Measurements from ENCODE around the gene PIGO. TPM values are rescaled to one million over a fixed set of nuclear protein-coding genes. Genes with fewer than 3 reads are reported as not detected.

The PIGO gene
- total RNA-seq = 30.9 and 31.2 TPM in 2 replicates

DNA sequence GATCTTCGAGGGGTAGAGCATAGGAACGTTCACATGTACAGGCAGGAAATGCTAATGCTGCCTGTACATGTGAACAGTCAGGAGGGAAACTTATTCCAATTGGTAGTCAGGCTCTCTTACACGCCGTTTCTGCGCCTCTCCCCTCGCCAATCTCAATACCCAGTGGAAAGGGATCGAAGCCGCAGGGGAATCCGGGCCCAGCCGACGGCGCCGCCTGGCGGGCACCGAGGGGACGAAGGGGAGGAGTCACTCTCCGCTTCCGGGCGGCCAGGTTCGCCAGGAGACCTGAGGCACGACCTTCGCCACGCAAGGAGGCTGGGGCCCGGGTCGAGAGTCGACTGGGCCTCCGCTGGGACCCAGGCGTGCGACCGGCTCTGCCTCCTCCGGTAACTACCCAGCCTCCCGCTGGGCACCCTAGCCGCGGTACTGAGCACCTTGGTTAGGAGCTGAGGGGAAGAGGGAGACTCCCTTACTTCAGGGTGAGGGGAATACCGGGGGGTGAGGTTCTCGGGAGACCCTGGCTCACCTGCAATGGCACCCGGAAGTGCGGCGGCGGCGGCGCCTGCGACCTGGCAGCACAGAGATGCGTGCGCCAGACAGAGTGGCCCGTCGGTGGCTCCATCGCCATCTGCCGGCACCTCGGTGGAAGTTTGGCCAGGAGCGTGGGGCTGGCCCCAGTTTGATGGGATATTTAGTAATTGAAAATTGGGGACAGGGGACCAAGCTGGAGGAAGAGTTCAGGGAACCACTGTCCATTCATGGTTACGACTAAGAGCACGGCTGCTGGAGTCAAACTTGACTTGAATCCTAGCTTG, at the start of gene PIGO:
PIGO (minus strand) TSS at position 557 of the 815 bp plus-strand sequence. CDS start 1,026 bp downstream, outside the sequence.
- intact Hi-C loops (cut with micrococcal nuclease) = loop anchor here (1.0 kb wide), 12 partner anchors 9 to 719 kb away; partner anchors contain the start of genes DNAJB5 and VCP

DNA sequence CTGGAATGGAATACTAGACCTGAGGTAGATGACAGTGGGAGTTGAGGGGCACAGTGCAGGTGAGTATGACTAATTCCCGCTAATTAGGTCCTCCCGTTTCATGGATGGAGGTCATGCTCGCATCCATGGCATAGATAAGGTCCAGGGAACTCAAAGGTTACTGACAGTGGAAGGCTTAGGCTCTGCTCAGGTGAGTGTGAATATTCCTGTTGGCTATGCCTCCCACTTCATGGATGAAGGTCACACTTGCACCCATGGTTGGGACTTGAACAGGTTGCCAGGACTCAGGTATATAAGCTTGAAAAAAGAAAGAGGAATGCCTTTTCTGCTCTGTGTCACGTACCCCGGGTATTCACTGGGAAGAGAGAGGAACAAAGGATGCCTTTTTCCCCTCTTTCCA, 45.6 kb upstream of the PIGO start:
- intact Hi-C loops (cut with micrococcal nuclease) = no loop called here

DNA sequence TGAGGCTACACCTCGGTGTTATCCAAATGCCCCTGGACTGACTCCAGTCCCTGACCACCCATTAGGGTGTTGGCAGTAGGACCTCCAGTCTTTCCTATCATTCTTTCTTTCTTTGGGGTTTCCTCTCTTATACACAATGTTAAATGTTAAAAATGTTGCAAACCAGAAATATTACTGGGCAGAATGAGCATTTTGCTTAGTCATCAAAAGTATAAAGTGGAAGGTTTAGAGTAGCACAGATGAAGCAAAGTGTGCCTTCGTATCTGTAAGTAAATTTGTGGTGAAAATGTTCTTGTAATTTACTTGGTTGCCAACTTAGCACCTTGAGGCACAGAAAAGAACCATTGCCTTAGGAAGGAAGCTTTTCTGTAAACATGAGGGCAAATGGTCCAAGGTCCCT, 43.7 kb upstream of the PIGO start:
- intact Hi-C loops (cut with micrococcal nuclease) = no loop called here

DNA sequence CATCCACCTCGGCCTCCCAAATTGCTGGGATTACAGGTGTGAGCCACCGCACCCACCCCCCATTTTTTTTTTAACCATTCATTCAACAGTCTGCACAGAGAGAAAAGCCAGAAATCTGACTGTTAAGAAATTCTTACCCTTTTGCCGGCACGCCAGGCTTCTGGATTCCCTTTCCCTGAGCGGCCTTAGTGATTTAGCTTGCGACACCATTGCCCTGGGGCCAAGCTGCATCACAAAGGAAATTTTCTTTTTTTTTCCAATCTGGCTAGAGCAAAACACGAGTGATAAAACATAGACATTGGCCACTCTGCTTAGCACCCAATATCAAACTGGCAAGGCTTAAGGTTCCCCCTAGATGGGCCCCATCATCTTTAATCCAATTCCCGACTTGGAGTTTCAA, 40.5 kb upstream of the PIGO start:
- intact Hi-C loops (cut with micrococcal nuclease) = no loop called here

DNA sequence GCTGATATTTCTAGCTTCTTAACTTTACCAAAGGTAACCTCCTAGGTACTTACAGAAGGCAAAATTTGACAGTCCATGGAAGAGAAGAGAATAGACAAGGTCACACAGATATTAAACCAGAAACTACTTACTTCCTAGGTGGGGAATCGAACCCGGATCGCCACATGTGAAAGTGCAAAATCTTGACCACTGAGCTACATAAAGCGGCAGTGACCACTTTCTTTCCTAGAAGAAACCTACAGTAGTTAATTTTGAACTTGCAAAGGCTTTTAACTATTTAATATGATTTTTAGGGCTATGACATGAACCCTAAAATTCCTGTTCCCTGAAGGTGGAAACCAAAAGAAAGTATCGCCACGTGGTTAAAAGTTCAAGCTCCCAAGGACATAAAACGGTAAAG, 39.6 kb upstream of the PIGO start:
- intact Hi-C loops (cut with micrococcal nuclease) = no loop called here

DNA sequence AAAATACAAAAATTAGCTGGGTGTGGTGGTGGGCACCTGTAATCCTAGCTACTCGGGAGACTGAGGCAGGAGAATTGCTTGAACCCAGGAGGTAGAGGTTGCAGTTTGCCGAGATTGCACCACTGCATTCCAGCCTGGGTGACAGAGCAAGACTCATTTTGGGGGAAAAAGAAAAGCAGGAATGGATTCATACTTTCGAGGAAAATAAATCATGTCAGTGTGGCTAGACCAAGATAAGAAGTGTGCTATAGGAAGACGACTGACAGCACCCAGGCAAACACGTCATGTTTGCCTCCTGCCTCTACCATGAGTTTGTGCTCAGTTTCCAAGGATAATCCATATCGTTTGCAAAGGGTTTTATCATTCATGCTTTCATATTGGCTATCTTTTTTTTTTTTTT, 38.5 kb upstream of the PIGO start:
- intact Hi-C loops (cut with micrococcal nuclease) = no loop called here

DNA sequence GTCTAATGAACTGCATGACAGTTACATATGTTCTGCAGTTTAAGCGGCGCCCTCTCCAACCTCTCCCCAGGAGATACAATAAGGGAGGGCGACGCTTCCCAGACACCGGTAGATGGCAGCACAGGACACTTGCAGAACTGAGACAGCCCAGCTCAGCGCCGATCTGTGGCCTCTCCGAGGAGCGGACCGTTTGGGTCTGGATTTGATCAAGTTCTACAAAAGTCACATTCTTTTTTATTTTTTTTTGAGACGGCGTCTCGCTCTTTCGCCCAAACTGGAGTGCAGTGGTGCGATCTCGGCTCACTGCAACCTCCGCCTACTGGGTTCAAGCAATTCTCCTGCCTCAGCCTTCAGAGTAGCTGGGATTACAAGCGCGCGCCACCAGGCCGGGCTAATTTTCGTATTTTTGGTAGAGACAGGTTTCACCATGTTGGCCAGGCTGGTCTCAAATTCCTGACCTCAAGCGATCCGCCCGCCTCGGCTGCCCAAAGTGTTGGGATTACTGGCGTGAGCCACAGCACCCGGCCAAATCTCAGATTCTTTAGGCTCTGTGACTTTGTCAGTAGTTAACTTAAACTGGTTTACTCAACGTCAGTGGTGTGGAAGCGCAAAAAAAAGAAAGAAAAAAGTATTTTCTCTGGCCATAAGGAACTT, 20.6 kb upstream of the PIGO start:
- intact Hi-C loops (cut with micrococcal nuclease) = loop anchor here (1.0 to 5.0 kb wide), 18 partner anchors 14 to 766 kb away; partner anchors contain the start of genes CCDC107, CREB3, DNAI1 and DNAJB5

DNA sequence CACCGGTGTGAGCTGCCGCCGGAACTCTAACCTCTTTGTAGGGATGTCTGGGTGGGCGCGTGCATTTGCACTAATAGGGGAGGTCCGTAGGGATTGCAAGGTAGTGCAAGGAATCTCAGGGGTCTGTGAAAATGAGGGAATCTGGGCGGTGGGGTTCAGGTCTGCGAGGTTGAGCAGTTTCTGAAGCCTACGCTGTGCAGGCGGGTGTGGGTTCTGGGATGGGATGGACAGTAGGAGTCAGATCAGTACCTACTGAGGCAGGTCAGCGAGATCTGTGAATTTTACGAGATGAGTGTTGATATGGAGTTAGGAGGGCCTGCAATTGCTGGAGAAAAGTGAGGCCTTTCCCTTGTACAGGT, 20.1 kb upstream of the PIGO start:
- intact Hi-C loops (cut with micrococcal nuclease) = loop anchor here (1.0 to 5.0 kb wide), 17 partner anchors 13 to 766 kb away; partner anchors contain the start of genes CCDC107, CREB3, DNAI1 and DNAJB5

DNA sequence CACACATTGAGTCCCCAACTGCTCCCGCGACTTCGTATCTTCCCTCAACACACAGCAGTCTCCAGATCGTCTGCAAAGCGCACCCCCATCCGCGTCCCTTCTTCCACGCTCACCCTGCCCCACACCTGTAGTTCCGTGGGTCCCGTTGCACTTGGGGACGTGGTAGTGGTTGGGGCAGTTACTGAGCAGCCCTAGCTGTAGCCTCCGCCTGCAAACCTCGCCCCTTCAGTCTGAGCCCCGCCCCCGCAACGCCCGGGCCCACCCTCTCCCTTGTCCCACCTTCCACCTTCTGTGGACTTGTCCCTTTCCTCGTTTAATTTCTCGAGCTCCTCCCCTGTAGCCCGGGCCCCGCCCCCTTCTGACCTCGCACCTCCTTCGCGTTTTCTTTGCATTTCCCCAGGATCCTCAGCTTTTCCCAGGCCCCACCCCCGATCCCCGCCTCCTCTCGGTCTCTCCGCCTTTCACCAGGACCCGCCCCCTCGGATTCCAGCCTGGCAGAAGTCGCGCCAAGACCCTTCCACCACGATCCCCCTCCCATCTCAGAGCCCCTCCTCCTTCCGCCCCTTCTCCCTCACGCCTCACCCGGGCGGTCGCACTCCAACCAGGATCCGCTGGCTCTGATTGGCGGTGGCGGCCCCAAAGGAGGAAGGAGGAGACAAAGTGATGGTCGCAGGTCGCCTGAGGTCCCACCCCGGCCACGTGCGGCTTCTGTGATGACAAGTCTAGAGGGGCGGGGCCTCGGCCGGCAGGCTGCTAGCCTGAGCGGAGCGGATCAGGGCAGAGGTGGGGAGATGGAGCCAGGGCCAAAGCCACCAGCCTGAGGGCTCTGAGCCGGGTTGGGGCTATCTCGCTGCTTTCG, 19.5 kb upstream of the PIGO start, which contains the start of gene ATOSB:
ATOSB (minus strand) TSS at position 183 of the 859 bp plus-strand sequence. CDS start 7,588 bp downstream, outside the sequence.
- intact Hi-C loops (cut with micrococcal nuclease) = loop anchor here (1.0 to 5.0 kb wide), 20 partner anchors 13 to 1285 kb away; partner anchors contain the start of genes CCDC107, CREB3, DNAI1 and DNAJB5

DNA sequence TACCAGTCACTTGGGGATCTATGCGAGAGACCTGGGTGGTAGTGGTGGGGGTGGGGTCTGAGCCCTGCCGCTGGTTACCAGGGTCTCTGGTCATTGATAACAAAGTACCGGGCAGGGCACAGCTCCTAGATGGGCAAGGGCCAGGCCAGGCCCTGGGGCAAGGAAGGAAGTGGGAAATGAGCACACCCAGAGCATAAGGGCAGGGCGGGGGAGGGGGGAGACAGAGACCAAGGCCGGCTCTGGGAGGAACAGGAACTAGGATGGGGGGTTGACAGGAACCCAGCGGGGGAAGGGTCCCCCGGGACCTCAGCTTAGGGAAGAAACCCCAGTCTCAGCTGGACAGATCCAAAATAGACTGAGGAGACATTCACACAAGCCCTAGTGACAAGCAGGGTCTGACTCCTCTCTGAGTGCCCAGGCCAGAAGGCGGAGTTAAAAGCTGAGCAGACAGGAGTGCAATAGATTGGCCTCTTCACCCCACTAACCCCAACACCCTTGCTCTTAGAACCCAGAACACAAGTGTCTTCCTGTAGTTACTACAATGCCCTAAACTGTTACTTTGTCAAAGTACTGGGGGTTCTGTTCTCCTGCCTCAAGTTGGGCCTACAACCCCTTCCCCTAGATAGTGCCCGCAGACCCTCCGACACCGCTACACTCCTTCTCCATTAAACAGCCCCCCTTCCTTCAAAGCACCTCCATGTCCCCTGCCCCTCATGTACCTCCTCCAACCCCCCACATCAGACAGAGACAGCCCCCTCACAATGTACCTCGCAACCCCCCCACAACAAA, 18.6 kb upstream of the PIGO start:
- intact Hi-C loops (cut with micrococcal nuclease) = loop anchor here (1.0 to 5.0 kb wide), 4 partner anchors 35 to 1286 kb away; partner anchors contain the start of genes FAM221B, KIF24, NUDT2 and RNF38

DNA sequence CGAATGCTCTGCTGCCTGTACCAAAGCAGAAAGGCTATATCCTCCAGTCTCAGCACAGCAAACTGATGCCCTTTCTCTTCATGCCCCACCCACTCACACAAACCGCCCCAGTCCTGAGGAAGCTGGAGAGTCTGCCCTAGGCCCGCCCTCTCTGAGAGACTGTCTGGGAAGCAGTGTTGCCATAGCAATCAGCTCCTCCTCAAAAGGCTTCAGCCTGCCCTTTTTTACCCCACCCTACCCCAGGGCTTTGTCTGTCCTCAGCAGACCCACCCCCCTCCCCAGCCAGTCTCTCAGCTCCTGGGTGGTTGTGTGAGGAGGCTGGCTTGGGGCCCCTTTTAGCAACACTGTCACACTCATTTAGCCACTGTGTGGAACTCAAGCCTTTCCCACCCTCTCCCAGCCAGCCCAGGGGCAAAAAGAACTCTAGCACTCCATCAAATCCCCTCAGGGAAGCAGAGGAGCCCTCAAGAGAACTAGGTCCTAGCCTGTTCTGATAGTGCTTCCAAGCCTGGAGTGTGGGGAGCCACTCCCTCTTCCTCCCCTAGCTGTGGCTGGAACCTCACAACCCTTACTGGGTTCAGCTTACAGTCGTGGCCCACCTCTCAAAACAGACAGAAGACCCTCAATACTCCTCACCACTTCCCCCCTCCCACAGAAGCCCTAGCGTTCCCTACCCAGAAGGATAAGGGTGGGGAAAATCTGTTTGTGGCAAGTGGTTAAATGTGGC, 17.9 kb upstream of the PIGO start:
- intact Hi-C loops (cut with micrococcal nuclease) = loop anchor here (2.0 kb wide), 2 partner anchors 785 to 1287 kb away; partner anchors contain the start of genes KIF24, NUDT2 and RNF38

DNA sequence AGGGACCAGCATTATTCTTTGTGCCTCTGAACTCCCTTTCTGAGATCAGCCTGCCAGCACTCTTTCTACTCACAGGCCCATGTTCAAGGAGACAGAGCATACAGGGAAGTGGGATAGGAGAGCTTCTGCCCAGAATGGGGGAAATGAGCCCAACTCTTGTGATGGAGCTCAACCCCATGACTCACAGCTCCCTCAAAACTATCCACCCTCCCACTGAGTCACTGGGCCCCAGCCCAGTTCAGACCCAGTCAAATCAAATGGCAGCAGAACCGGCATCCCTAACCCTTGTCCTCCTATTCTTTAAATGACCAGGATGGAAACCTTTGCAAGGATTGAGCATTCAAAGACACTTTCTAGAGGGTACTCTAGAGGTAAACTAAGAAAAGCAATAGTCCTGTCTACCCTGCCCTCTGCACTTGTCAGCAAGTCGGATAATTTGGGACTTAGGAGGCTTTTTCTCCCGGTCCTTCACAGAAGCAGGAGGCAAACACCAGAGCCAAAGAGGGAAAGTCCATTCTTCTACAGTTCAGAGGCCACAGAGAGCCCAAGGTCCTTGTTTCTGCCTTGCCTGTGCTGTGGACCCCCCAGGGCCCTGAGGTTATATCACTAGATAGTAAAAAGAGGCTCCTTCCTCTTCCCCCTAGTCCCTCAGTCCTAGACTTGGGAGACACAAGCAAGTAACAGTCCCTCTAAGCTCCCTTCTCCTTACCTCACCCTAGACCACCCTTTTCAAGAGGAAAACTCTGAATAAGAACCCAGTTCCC, 16.0 kb upstream of the PIGO start:
- intact Hi-C loops (cut with micrococcal nuclease) = no loop called here

DNA sequence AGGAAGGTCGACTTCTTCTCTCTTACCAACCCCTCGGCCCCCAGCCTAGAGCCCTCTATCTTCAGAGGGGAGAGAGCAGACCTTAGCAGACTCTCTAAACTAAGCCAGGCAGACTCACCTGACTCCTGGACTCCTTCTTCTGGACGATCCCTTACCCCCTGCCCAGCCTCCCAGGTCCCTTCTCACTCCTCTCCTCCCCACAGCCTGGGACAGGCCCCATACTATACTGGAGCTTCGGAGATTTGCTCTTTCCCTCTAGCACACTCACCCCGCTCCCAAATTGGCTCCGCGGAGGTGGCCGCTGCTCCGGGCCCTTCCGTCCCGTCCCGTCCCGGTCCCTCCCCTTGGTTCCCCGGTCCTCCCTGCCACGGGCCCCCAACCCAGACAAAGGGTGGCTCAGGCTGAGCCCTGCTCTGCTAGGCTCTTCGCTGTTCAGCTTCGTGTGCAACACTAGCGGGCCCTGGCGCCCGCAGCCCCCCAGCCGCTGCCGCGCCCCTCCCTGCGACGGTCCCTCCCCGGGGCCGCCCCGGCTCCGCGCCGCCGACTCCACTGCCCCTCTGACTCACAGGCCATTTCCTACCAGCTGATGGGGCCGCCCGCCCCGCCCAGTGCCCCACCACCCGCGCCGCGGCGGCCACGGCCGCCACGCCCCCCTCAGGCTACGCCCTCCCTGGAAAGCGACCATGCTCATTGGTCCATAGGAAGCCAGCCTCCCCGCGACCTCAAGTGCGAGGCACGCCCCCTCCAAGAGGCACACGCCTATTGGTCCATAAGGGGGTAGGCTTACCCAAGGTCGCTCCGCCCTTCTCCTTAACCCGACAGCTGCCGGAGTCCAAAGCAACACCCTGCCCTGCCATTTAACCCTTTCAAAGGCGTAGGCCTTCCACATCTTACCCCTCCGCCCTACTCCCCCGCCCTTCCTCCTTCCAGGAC, 14.9 kb upstream of the PIGO start:
- intact Hi-C loops (cut with micrococcal nuclease) = loop anchor here (1.0 to 2.0 kb wide), 8 partner anchors 8 to 637 kb away; partner anchors contain the start of genes CREB3, DNAJB5, GALT and PIGO

DNA sequence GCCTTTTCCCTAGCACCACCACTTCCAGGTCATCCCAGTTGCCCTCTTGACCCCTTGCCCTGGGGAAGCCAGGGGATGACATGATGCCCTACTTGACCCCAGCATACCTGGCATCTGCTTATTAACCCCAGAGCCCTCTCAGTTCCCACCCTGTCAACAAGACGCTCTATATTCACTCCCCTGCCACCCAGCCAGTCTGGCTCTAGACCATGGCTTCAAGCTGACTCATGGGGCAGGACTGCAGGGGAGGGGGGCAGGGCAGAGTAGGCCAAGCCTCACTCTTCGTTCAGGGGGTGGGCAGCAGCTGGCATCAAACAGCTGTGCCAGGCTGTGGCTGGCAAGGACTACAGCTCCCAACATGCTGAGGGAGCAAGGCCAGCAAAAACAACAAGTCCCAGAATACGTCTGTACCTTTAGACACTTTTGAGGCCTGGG, 14.0 kb upstream of the PIGO start:
- intact Hi-C loops (cut with micrococcal nuclease) = loop anchor here (2.0 kb wide), 1 partner anchor 464 kb away; the partner anchor contains the start of gene GALT

DNA sequence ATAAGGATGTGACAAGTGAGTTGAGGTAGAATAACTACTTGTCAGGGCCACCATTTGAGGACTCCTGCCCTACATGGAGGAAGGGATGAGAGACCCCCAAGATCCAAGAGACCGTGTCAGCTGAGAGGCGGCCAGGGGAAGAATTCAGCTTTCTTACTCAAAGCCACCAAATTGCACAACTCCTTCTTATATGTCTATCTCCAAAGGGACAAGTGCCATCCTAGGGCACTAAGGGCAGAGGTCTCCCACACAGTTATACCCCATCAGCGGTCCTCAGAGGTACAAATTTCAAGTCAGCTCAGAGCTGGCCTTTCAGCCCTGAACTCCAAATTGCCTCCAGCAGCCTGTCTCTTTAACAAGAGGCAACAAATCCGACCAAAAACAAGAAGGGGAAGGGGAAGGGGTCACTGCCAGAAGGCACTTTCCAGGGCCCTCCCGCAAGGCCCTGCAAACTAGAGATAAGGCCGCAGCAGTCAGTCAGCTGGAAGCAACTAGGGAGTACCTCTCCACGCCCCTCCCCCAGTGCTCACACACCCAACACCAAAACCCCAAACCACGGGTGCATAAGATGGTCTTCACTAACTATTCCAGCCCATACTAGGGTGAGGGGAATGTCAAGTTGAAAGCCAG, 12.7 kb upstream of the PIGO start:
- intact Hi-C loops (cut with micrococcal nuclease) = no loop called here

DNA sequence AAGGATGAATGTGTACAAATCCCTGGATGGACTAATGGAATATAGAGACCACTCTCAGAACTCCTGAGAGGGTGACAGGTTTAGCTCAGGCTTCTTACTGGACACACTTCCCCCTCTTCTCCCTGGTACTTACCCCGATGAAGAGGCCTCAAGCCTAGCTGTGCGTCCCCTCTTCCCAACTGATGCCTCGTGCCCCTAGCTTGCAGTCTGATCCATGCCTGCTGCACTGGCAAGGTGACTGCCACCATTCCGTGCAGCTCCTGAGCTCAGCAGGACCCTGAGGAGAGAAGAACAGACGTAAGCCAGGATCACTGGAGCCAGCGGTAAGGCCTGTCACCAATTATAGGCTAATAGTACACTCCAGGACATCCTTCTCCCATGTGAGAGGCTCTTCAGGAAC, 12.1 kb upstream of the PIGO start:
- intact Hi-C loops (cut with micrococcal nuclease) = no loop called here
